NB4 (cell line): Measurements from ENCODE around the gene ADRA2C.

Experiments used
- CTCF ChIP-seq: IDR thresholded peaks from one replicate; pipeline ENCODE4 v1.5.1; 2012; ENCODE audit warnings: low read depth, low read length
- POLR2A ChIP-seq: IDR thresholded peaks from 2 replicates; pipeline ENCODE4 v1.6.1; 2011; ENCODE audit warnings: mild to moderate bottlenecking; ENCODE audit not compliant: insufficient read length; ENCODE audit errors: extremely low read depth

GRCh38 chr4:3749081-3749480, 17.1 kb upstream of the ADRA2C start:
- TF ChIP-seq CTCF (no peak), POLR2A (no peak)
